HG03520 (cell line): ENCODE measurements around the gene MGAT5.

Experiments used
- ATAC-seq: cut with Tn5 transposase; IDR thresholded peaks from one replicate; pipeline ENCODE4 v1.9.1; 2021; ENCODE audit warnings: mild to moderate bottlenecking, moderate library complexity; ENCODE audit not compliant: unreplicated experiment

Gene MGAT5

GRCh38 chr2:134440336-134440909 is 186.6 kb downstream of the MGAT5 start:
- ATAC-seq = no peak

DNA sequence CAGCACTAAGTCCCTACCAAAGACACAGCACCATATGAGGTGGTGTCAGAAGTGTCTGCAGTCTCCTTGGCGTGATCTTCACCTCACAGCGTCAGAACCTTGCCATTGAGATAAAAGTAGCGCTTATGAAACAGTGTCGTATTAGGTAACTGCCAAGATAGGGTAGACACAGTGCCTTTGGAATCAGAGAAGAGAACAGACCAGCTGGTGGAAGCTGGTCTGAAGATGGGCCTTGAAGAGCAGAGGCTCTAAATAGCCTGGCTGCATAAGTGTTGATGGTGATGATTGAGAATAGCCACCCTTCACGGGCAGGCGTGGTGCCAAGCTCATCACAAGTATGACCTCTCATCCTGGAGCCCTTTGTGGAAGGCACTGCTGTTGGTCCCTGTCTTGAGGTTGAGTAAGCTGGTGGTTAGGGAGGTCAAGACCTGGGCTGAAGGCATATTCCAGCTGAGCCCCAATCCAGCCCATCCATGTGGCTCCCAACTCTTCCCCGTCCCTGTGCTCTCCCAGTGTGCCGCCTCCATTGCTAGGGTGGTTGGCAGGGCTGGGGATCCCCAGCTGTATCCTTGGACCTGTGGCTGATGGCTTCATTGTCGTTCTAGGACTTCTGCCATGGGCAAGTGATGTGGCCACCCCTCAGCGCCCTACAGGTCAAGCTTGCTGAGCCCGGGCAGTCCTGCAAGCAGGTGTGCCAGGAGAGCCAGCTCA is 187.4 kb downstream of the MGAT5 start:
- no peak for ATAC-seq

DNA sequence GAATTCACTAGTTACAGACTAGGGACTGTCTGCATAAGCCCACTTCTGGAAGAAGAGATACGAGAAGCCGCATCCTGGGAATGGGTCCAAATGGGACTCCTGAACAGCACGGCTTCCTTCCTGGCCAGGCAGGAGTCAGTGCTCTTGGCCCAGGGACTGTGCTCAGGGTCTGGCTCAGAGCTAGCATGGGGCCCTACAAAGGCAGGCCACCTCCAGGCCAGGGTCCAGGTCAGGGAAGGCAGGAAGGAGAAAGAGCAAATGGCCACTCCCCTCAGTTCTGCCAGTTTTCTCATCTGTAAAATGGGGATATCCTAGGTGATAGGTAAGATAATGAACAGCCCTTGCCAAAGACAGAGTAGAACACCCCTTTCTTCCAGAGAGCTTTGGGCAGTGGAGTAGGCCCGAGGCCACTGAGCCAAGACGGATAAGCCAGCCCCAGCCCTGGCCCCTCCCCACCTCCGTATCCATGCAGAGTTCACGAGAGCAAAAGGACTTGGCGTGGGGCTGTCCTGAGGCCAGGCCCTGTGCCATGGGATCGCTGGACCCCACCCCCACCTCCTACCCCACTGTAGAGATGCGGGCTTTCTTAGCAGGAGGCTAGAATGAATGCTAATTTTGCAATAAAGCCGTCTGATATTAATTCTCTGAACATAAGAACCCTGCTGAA is 190.1 kb downstream of the MGAT5 start:
- no peak for ATAC-seq

DNA sequence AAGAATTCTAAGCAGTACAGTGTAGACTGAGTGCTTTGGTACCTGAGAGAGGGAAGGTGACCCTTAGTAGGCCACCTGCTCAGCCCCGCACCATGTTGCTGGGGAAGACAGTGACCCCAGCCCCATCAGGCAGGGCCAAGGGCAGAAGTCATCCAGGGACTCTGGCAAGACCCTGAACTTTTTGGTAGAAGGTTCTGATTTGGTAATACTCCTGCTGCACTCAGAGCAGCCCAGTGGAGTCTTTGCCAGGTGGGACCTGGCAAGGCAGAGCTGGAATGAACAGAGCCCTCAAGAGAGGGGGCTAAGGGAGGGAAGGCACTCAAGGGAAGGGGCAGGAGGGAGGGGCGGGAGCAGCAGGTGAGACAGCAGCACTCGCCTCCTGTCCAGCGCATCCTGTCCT is 191.2 kb downstream of the MGAT5 start:
- no peak for ATAC-seq

DNA sequence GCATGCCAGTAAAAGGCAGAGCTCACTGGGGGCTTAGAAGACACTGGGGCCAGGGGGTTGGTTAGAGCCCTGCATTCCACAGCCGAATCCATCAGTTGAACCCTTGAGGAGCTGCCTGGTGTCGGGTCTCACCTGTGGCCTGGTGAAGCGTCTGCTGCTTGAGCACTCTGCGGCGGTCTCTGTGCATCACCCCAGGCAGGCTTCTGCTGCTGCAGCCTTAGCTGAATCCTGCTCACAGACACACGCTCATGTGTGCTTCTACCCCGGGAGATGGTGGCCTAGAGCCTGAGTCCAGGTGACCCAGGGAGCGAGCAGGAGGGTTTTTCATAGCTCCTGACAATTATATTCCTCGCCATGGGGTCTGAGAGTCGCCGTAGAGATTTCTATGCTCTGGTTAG is 192.1 kb downstream of the MGAT5 start:
- no peak for ATAC-seq

GRCh38 chr2:134446383-134447017 is 192.6 kb downstream of the MGAT5 start:
- no peak for ATAC-seq

- ATAC-seq = no peak
Measured at GRCh38 chr2:134447669-134448068, 193.8 kb downstream of the MGAT5 start.

- no peak for ATAC-seq
Measured at GRCh38 chr2:134448650-134449049, 194.8 kb downstream of the MGAT5 start.

GRCh38 chr2:134449157-134449556 is 195.3 kb downstream of the MGAT5 start:
- no peak for ATAC-seq

- no peak for ATAC-seq
Measured at GRCh38 chr2:134449751-134450513, 196.1 kb downstream of the MGAT5 start.

DNA sequence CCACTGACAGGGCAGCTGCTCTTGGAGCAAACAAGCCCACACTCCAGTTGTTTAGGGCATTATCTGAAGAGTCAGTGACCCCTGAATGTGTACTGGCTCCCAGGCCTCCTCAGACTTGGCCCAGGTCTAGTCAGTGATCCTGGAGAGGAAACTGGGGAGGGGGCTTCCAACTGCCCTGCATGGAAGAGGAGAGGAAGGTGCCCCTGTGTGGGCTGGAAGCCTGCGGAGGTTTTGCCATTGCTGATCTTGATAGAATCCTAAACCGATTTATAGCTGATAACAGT is 197.4 kb downstream of the MGAT5 start:
- no peak for ATAC-seq

GRCh38 chr2:134452042-134452733 is 198.3 kb downstream of the MGAT5 start:
- no peak for ATAC-seq

GRCh38 chr2:134453476-134453875 is 199.6 kb downstream of the MGAT5 start:
- no peak for ATAC-seq

- no peak for ATAC-seq
Measured at GRCh38 chr2:134453973-134454372, 200.1 kb downstream of the MGAT5 start.

DNA sequence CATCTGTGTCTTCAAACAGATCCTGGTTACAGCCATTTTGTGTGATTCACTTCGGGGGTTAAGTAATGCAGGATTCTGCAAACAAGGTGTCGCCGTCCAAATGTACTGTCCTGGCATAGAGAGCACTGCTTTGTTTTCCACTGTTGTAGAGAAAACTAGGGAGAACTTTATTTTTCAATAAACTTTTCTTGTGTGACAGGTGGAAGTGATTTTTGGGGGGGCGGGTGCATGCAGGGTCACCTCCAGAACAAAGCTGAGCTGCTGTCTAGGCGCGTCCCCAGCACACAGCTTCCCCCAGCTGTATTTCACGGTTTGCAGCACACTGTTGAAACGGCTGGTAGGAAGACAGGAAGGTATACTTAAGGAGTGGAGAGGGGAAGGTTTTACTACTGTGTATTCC is 200.6 kb downstream of the MGAT5 start:
- ATAC-seq = no peak

GRCh38 chr2:134454931-134455330 is 201.1 kb downstream of the MGAT5 start:
- no peak for ATAC-seq

- no peak for ATAC-seq
Measured at GRCh38 chr2:134455426-134455825, 201.6 kb downstream of the MGAT5 start.

DNA sequence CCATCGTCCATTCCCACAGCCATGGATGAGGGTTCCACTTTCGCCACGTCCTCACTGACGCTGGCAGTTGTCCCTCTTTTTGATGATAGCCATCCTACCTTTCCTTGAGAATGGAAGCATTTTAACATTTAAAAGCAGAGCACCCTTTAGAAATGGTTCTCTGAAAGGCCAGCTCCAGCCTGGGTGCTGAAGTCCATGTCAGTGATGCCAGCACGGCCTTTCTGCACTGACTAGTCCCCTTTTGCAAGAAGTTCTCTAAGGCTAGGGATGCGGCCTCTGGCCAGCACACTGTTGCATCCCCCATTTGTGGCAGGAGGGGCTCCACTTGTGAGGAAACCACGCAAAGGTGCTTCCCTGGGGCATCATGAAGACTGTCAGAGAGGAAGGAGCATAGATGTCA is 203.5 kb downstream of the MGAT5 start:
- ATAC-seq = no peak

- no peak for ATAC-seq
Measured at GRCh38 chr2:134457765-134458472, 204.0 kb downstream of the MGAT5 start.

DNA sequence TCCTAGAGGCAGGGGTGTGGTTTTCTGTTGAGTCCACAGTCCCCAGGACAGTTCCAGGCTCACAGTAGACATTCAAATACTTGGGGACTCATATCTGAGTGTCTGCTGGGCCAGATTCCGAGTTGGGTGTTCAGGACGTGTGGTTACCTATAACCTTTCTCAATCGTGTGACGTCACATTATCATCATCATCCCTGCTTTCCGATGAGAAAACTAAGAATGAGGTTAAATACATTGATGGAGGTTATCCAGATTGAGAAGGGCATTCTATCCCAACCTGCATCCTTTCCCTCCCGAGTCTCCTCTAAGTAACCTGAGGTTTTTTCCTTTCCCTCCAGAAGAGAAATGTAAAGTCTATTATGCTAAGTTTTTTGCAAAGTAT is 204.6 kb downstream of the MGAT5 start:
- ATAC-seq = no peak
